Ovary (tissue), 3 donors: Measurements from ENCODE around the gene CD93.

Experiments used
- CTCF ChIP-seq, 3 donors: fragments of 450-650 bp in 2 of 3; fragments of 200-600 bp in 1 of 3; IDR thresholded peaks; one replicate each; pipeline versions ENCODE4 v1.5.1 to v1.8.0; 2016 to 2022; ENCODE audit warnings: antibody characterized with exemption in 3 of 3, mild to moderate bottlenecking in 1 of 3
- EP300 ChIP-seq: sonication (generic); formaldehyde crosslinking; IDR thresholded peaks from one replicate; pipeline ENCODE4 v1.6.1; 2017; ENCODE audit warnings: antibody characterized with exemption
- POLR2A ChIP-seq: fragments of 450-650 bp; IDR thresholded peaks from one replicate; pipeline ENCODE4 v1.6.1; 2017; ENCODE audit warnings: antibody characterized with exemption, mild to moderate bottlenecking, moderate library complexity
- donor health status: DM: no; HTN: no; CAD: no.

DNA sequence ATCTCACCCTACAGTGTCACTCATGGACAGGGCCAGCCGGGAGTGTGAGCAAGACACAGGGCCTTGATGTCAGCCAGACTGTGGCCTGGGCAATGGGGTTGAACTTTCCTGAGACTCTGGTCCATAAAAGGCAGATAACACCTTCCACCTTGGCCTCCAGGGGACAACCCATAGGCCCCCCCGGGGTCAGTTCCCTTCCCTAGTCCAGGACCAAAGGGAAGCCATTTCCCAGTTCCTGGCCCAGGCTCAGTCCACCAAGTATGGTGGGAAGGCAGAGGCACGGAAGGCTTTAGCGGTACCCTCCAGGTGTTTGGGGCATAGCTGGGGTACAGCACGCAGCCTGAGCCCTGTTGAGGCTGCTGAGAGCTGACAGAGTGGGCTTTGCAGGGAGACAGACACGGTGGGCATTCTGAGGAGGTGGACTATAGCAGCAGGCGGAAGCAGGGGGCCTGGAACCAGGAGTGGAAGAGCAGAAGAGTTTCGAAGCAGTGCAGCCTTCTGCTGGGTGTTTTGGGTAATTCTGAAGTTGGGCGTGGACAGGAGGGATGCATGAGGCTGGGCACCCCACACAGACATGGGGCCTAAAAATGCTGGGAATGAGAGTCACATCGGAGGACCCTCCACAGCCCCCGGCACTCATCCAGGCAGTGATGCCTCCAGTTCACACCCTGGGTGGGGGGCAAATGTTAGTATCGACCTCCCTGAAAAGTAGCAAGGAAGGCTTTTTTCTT lies 43.9 kb upstream of the CD93 start:
- TF ChIP-seq CTCF (IDR thresholded peaks at IDR 0.05) (no peak), POLR2A (no peak), EP300 (no peak)
